ENCODE results near the gene CTSD. TPM values are rescaled to one million over a fixed set of nuclear protein-coding genes. Genes with fewer than 3 reads are reported as not detected.
A peak's percentile ranks its signal among the peaks of the same experiment; 100 is the strongest.

Gene CTSD
- total RNA-seq, 1 donor from 2014 or later: 224 TPM

- peaks cover 21% of the 10 kb centered on the region for H3K27me3 Mint-ChIP-seq (ENCODE audit: unreplicated experiment)
These were observed 12.7 kb upstream of the CTSD start for GRCh38 chr11:1776331-1776851.

GRCh38 chr11:1774886-1775285 lies 11.2 kb upstream of the CTSD start:
- H3K27ac Mint-ChIP-seq (ENCODE audit: unreplicated experiment): no peak overlapping the region
- H3K4me3 Mint-ChIP-seq (ENCODE audit: unreplicated experiment): no peak overlapping the region
- peaks cover 18% of the 10 kb centered on the region for H3K27me3 Mint-ChIP-seq (ENCODE audit: unreplicated experiment)
- no peak for TF ChIP-seq CTCF (IDR thresholded peaks at IDR 0.05; ENCODE audit: unreplicated experiment)
- peaks cover 5% of the 10 kb centered on the region for H3K4me1 Mint-ChIP-seq (ENCODE audit: unreplicated experiment)
- DNase-seq (ENCODE audit: low spot score): no peak
- H3K9me3 Mint-ChIP-seq (ENCODE audit: unreplicated experiment): no peaks in the 10 kb centered on the region
- H3K36me3 Mint-ChIP-seq (ENCODE audit: low read depth, unreplicated experiment): no peaks in the 10 kb centered on the region

More at GRCh38 chr11:1776331-1776851, 12.7 kb upstream of the CTSD start:
- no peak for TF ChIP-seq CTCF (IDR thresholded peaks at IDR 0.05; ENCODE audit: unreplicated experiment)
- Mint-ChIP-seq H3K4me3 (ENCODE audit: unreplicated experiment) (peak overlapping the region; percentile 23), H3K4me1 (ENCODE audit: unreplicated experiment) (peaks cover 13% of the 10 kb centered on the region), H3K27ac (ENCODE audit: unreplicated experiment) (no peak overlapping the region), H3K9me3 (ENCODE audit: unreplicated experiment) (no peaks in the 10 kb centered on the region), H3K36me3 (ENCODE audit: low read depth, unreplicated experiment) (no peaks in the 10 kb centered on the region)
- no peak for DNase-seq (ENCODE audit: low spot score)

GRCh38 chr11:1773994-1774550 lies 10.3 kb upstream of the CTSD start:
- peaks cover 16% of the 10 kb centered on the region for H3K27me3 Mint-ChIP-seq (ENCODE audit: unreplicated experiment)
- peaks cover 5% of the 10 kb centered on the region for H3K4me1 Mint-ChIP-seq (ENCODE audit: unreplicated experiment)
- DNase-seq (ENCODE audit: low spot score): no peak
- TF ChIP-seq CTCF (IDR thresholded peaks at IDR 0.05; ENCODE audit: unreplicated experiment): no peak
- no peaks in the 10 kb centered on the region for H3K36me3 Mint-ChIP-seq (ENCODE audit: low read depth, unreplicated experiment)
- no peak overlapping the region for H3K27ac Mint-ChIP-seq (ENCODE audit: unreplicated experiment)
- peak overlapping the region; percentile 62 for H3K4me3 Mint-ChIP-seq (ENCODE audit: unreplicated experiment)
- no peaks in the 10 kb centered on the region for H3K9me3 Mint-ChIP-seq (ENCODE audit: unreplicated experiment)

- H3K4me3 Mint-ChIP-seq (ENCODE audit: unreplicated experiment): no peak overlapping the region
- no peak overlapping the region for H3K27ac Mint-ChIP-seq (ENCODE audit: unreplicated experiment)
- peaks cover 5% of the 10 kb centered on the region for H3K4me1 Mint-ChIP-seq (ENCODE audit: unreplicated experiment)
- H3K36me3 Mint-ChIP-seq (ENCODE audit: low read depth, unreplicated experiment): no peaks in the 10 kb centered on the region
- no peak for TF ChIP-seq CTCF (IDR thresholded peaks at IDR 0.05; ENCODE audit: unreplicated experiment)
- no peak for DNase-seq (ENCODE audit: low spot score)
- H3K9me3 Mint-ChIP-seq (ENCODE audit: unreplicated experiment): no peaks in the 10 kb centered on the region
- peaks cover 16% of the 10 kb centered on the region for H3K27me3 Mint-ChIP-seq (ENCODE audit: unreplicated experiment)
These were observed 9.6 kb upstream of the CTSD start for GRCh38 chr11:1773131-1773993.
